C4-2B (cell line): ENCODE measurements around the gene KLHL20.

Source experiments
- CTCF ChIP-seq: fragments of 450-650 bp; conservative IDR thresholded peaks from 2 replicates; pipeline ENCODE4 v1.5.1; 2017; ENCODE audit warnings: mild to moderate bottlenecking
- ZFX ChIP-seq: fragments of 450-650 bp; IDR thresholded peaks from 2 replicates; pipeline ENCODE4 v1.6.1; 2017

- no peak for TF ChIP-seq CTCF
- no peak for TF ChIP-seq ZFX
These were observed 32.6 kb upstream of the KLHL20 start for GRCh38 chr1:173682184-173682583.
